Activated B cell treated with CpG ODN at 0.5 μM for 24 hours (primary cell): ENCODE data around the gene EEF1AKMT3. TPM values are rescaled to one million over a fixed set of nuclear protein-coding genes. Genes with fewer than 3 reads are reported as not detected.

Experiments
- ATAC-seq: fragments of 200-7000 bp; cut with Tn5 transposase; one replicate; pipeline ENCODE4 v1.10.0; 2021; ENCODE audit warnings: low read depth, mild to moderate bottlenecking, moderate library complexity
- CTCF ChIA-PET: fragments of 350-600 bp; sonication (Branson Sonifier 250); formaldehyde crosslinking; loops from one replicate; lab custom pipeline; 2021; ENCODE audit warnings: antibody characterized with exemption; lab: Charles Lee
- POLR2A ChIA-PET: fragments of 350-600 bp; sonication (Branson Sonifier 250); formaldehyde crosslinking; loops from one replicate; lab custom pipeline; 2021; ENCODE audit warnings: antibody characterized with exemption; lab: Charles Lee
- DNase-seq: peaks from one replicate; pipeline ENCODE4 v3.0.0; 2022
- H3K27ac Mint-ChIP-seq: one replicate; pipeline ENCODE4 v1.8.0; 2020; ENCODE audit warnings: mixed read lengths
- H3K27me3 Mint-ChIP-seq: one replicate; pipeline ENCODE4 v1.8.0; 2021; ENCODE audit warnings: mixed read lengths
- H3K36me3 Mint-ChIP-seq: one replicate; pipeline ENCODE4 v1.8.0; 2021; ENCODE audit warnings: low read depth, mixed read lengths
- H3K4me1 Mint-ChIP-seq: one replicate; pipeline ENCODE4 v1.8.0; 2021; ENCODE audit warnings: mixed read lengths
- H3K4me3 Mint-ChIP-seq: one replicate; pipeline ENCODE4 v1.8.0; 2020; ENCODE audit warnings: mild to moderate bottlenecking, mixed read lengths
- H3K9me3 Mint-ChIP-seq: one replicate; pipeline ENCODE4 v1.8.0; 2020; ENCODE audit warnings: mixed read lengths
- intact Hi-C: fragments of 100-400 bp; cut with micrococcal nuclease; formaldehyde crosslinking; loops from one replicate; pipeline ENCODE4 v1.15.1; 2024
- total RNA-seq: library from RNA; stranded (reverse); gene quantifications from 2 replicates; pipeline ENCODE4 v1.2.3, GENCODE V29; 2022
- TF ChIP-seq, protein P1 (sequence below): fragments of 200-600 bp; IDR thresholded peaks from one replicate; pipeline ENCODE4 v1.8.0; 2022; ENCODE audit warnings: antibody characterized with exemption, mild to moderate bottlenecking

The EEF1AKMT3 gene
- total RNA-seq, 1 donor from 2014 or later: 0.60 TPM

DNA sequence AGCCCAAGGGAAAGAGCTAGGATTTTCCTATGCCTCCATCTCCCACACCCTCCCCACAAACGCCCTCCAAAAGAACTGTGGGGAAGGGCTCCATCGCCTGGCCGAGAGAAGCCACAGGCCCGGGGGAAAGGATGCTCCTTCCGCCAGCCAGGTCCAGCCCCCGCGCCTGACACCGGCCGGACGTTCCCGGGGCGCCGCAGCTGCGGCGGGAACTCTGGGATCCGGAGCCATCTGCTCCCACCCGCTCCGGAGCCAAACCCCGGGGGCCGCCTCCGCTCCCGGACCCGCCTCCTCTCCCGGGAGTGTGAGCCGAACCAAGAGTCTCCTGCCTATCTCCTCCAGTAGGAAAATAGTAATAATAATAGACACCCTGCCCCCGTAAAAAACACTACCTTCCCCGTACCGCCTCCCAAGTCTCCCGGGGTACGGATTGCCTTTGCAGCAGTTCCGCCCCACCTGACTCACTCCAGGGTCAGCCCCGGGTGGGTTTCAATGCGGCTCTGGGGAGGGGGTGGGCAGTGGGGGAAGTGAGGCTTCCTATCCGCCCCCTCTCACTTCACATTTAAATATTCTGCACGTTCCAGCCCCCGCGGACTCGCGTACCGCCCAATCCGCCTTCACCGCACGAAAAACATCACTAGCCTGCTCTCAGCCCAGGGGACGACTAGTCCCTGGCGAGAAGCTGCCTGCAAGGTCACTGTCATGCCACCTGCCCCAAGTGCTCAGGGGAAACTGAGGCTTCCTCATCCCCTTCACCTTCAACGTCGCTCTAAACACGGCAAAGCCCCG is 36.3 kb upstream of the EEF1AKMT3 start:
- TF ChIP-seq, protein P1, sequence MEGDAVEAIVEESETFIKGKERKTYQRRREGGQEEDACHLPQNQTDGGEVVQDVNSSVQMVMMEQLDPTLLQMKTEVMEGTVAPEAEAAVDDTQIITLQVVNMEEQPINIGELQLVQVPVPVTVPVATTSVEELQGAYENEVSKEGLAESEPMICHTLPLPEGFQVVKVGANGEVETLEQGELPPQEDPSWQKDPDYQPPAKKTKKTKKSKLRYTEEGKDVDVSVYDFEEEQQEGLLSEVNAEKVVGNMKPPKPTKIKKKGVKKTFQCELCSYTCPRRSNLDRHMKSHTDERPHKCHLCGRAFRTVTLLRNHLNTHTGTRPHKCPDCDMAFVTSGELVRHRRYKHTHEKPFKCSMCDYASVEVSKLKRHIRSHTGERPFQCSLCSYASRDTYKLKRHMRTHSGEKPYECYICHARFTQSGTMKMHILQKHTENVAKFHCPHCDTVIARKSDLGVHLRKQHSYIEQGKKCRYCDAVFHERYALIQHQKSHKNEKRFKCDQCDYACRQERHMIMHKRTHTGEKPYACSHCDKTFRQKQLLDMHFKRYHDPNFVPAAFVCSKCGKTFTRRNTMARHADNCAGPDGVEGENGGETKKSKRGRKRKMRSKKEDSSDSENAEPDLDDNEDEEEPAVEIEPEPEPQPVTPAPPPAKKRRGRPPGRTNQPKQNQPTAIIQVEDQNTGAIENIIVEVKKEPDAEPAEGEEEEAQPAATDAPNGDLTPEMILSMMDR: no peak
- Mint-ChIP-seq H3K4me1 (peaks cover 20% of the 10 kb centered on the region), H3K27ac (no peak overlapping the region), H3K4me3 (no peak overlapping the region), H3K27me3 (no peaks in the 10 kb centered on the region), H3K9me3 (no peaks in the 10 kb centered on the region), H3K36me3 (peaks cover 51% of the 10 kb centered on the region)
- POLR2A ChIA-PET: no interaction called here
- DNase-seq (no peak), ATAC-seq (no peak)
- CTCF ChIA-PET: no interaction called here
- intact Hi-C loops: no loop called here

DNA sequence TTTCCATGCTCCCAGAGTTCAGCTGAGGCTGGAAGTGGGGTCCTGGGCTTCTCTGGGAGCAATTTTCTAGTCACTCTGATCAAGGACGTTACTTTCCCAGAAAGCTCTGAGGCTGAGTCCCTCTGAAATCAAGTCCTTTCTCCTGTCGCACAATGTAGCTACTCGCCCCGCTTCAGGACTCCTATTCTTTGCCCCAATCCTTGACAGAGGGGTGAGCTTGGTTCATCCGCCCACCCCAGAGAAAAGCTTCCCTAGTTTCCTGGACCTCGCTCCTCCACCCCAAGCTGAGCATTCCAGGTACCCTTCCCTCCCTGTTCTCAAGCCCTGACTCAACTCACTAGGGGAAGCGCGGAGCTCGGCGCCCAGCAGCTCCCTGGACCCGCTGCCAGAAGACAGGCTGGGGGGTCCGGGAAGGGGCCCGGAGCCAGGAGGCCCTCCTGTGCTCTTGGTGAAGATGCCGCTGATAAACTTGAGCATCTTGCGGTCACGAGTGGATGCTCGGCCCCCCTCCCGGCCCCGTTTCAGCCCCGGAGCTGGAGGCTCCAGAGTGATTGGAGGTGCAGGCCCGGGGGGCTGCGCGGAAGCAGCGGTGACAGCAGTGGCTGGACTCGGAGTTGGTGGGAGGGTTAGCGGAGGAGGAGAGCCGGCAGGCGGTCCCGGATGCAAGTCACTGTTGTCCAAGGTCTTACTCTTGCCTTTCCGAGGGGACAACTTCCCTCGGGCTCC is 35.5 kb upstream of the EEF1AKMT3 start:
- Mint-ChIP-seq H3K36me3 (peaks cover 44% of the 10 kb centered on the region), H3K9me3 (no peaks in the 10 kb centered on the region), H3K27ac (no peak overlapping the region), H3K27me3 (no peaks in the 10 kb centered on the region), H3K4me3 (no peak overlapping the region), H3K4me1 (peaks cover 27% of the 10 kb centered on the region)
- intact Hi-C loops: no loop called here
- ChIA-PET POLR2A (no interaction called here), CTCF (no interaction called here)
- ATAC-seq (no peak), DNase-seq (no peak)
- TF ChIP-seq, protein P1: no peak

DNA sequence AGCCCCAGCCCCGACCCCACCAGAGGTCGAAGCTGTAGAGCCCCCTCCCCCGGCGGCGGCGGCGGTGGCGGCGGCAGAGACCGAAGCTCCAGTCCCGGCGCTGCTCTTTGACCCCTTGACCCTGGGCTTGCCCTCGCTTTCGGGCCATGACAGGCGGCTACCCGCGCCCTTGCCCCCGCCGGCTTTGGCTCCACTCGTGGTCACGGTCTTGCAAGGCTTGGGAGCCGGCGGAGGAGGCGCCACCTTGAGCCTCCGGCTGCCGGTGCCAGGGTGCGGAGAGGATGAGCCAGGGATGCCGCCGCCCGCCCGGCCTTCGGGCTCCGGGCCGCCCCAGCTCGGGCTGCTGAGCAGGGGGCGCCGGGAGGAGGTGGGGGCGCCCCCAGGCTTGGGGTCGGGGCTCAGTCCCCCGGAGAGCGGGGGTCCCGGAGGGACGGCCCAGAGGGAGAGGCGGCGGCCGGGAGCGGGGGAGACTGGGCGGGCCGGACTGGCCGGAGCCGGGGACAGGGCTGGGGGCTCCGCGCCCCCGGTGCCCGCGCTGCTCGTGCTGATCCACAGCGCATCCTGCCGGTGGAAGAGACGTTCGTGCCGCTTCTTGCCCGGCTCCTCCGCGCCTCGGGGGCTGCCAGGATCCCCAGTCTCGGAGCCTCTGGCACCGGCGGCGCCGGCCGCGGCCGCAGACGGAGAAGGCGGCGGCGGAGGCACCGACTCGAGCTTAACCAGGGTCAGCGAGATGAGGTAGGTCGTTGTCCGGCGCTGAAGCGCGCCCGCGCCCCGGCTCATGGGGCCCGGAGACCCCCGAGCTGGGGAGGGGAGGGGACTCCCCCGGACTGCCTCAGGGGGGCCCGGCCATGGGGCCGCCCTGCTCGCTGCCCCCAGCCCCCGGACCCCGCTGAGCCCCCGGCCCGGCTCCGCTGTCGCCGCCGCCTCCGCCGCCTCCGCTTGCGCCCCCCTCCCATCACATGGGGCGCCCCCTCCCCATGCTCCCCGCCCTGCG is 34.6 kb upstream of the EEF1AKMT3 start:
- TF ChIP-seq, protein P1: no peak
- ChIA-PET POLR2A (no interaction called here), CTCF (no interaction called here)
- intact Hi-C loops: no loop called here
- H3K27ac Mint-ChIP-seq: no peak overlapping the region
- H3K36me3 Mint-ChIP-seq: peaks cover 36% of the 10 kb centered on the region
- H3K4me1 Mint-ChIP-seq: peaks cover 33% of the 10 kb centered on the region
- DNase-seq: no peak
- ATAC-seq: no peak
- no peak overlapping the region for H3K4me3 Mint-ChIP-seq
- no peaks in the 10 kb centered on the region for H3K27me3 Mint-ChIP-seq
- no peaks in the 10 kb centered on the region for H3K9me3 Mint-ChIP-seq

DNA sequence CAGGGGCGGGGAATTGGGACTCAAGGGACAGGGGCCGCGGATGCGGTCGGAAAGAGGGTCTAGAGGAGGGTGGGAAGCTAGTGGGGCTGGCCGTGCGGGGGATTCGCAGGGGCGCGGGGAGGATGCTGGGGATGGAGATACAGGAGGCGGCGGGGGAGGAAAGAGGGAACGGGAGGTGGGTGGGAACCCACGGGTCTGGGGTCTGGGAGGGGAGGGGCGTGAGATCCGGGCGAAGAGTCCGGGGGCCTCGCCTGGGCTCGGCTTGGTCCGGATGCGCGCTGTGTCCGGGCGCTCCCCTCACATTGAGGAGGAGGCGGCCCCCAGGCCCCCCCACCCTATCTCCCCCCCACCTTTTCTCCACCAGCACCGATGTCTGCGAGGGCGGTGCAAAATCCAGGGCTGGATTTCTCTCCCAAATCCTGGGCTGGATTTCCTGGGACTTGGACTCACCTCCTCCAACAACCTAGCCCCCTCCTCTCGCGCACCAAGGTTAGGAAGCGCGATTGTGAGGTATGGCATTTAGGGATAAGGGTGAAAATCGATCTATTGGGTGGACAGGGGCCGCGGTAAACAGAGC is 33.7 kb upstream of the EEF1AKMT3 start, which contains the start of gene AGAP2:
Gene AGAP2 (minus strand): TSS at position 82 of the 577 bp plus-strand sequence. CDS start 496 bp downstream, outside the sequence.
- peaks cover 34% of the 10 kb centered on the region for H3K4me1 Mint-ChIP-seq
- POLR2A ChIA-PET: no interaction called here
- CTCF ChIA-PET: no interaction called here

More for the DNA sequence above, 33.7 kb upstream of the EEF1AKMT3 start, which contains the start of gene AGAP2:
- H3K36me3 Mint-ChIP-seq: peaks cover 26% of the 10 kb centered on the region
- no peak for ATAC-seq
- intact Hi-C loops: no loop called here
- H3K9me3 Mint-ChIP-seq: no peaks in the 10 kb centered on the region
- no peak for DNase-seq
- no peaks in the 10 kb centered on the region for H3K27me3 Mint-ChIP-seq
- H3K4me3 Mint-ChIP-seq: peak within 1 kb of the TSS; percentile 0
- H3K27ac Mint-ChIP-seq: no peak within 1 kb of the TSS
- TF ChIP-seq, protein P1: no peak
